GM12878 (cell line): ENCODE results near the gene MXRA8. TPM values are rescaled to one million over a fixed set of nuclear protein-coding genes. Genes with fewer than 3 reads are reported as not detected.

Experiments used
- ATAC-seq: fragments of 200-7000 bp; cut with Tn5 transposase; 3 replicates; pipeline ENCODE4 v1.9.1; 2020; ENCODE audit warnings: mild to moderate bottlenecking, moderate library complexity
- BruUV-seq: library from RNA; stranded (reverse); fragments of 400-500 nt; replicated peaks from 2 replicates; lab custom pipeline; 2021; lab: Mats Ljungman, UMichigan
- CTCF ChIA-PET: fragments of 300-600 bp; sonication (Branson Sonifier 250); formaldehyde crosslinking; extraction: SDS; loops from one replicate; lab custom pipeline; 2021; ENCODE audit warnings: inconsistent platforms; lab: Yijun Ruan, JAX
- POLR2A ChIA-PET: fragments of 350-600 bp; formaldehyde crosslinking; extraction: SDS; loops from one replicate; lab custom pipeline; 2021; ENCODE audit warnings: inconsistent platforms; lab: Charles Lee
- RAD21 ChIA-PET: fragments of 300-600 bp; sonication (Branson Sonifier 250); formaldehyde crosslinking; loops from one replicate; lab custom pipeline; 2023; ENCODE audit warnings: antibody characterized with exemption; ENCODE audit not compliant: unreplicated experiment; lab: Charles Lee
- SMC1A ChIA-PET: fragments of 300-600 bp; sonication (Branson Sonifier 250); formaldehyde crosslinking; loops from one replicate; lab custom pipeline; 2023; ENCODE audit not compliant: unreplicated experiment, uncharacterized antibody; lab: Charles Lee
- DNase-seq: peaks from one replicate; pipeline ENCODE4 v3.0.0-alpha.2; 2011; ENCODE audit warnings: low read depth, low spot score
- FAIRE-seq: peaks from 3 replicates; lab custom pipeline; 2011; peaks lifted over from hg19 to GRCh38; lab: Jason Lieb, UNC
- H2AFZ ChIP-seq: 2 replicates; pipeline ENCODE4 v1.6.0; 2011; ENCODE audit warnings: low read depth, low read length, control low read depth; ENCODE audit not compliant: control insufficient read depth
- H3K27ac ChIP-seq: 2 replicates; pipeline ENCODE4 v1.5.1; 2011; ENCODE audit warnings: control low read depth; ENCODE audit not compliant: control insufficient read depth, insufficient read depth
- H3K27me3 ChIP-seq, 2 experiments: replicated peaks in 1 of 2; 2 replicates each; pipeline versions ENCODE4 v1.6.0 to v1.6.1; 2011; ENCODE audit warnings: low read length in 1 of 2; ENCODE audit not compliant: control insufficient read depth in 2 of 2, insufficient read depth in 2 of 2
- H3K36me3 ChIP-seq, 2 experiments: 2 replicates each; pipeline ENCODE4 v1.5.1; 2011; ENCODE audit warnings: low read length in 1 of 2; ENCODE audit not compliant: control insufficient read depth in 2 of 2, insufficient read depth in 2 of 2
- H3K4me1 ChIP-seq: 2 replicates; pipeline ENCODE4 v1.6.1; 2011; ENCODE audit warnings: mild to moderate bottlenecking, low read length, moderate library complexity, mixed read lengths; ENCODE audit not compliant: control insufficient read depth, insufficient read depth
- H3K4me2 ChIP-seq: 2 replicates; pipeline ENCODE4 v1.6.0; 2011; ENCODE audit warnings: control low read depth; ENCODE audit not compliant: control insufficient read depth, insufficient read depth
- H3K4me3 ChIP-seq: fragments of 200-600 bp; sonication (generic); 2 replicates; pipeline ENCODE4 v1.5.1; 2016
- H3K79me2 ChIP-seq: 2 replicates; pipeline ENCODE4 v1.6.0; 2011; ENCODE audit warnings: low read length; ENCODE audit not compliant: control insufficient read depth, insufficient read depth
- H3K9ac ChIP-seq: 2 replicates; pipeline ENCODE4 v1.8.0; 2011; ENCODE audit warnings: low read length, control low read depth, mixed read lengths; ENCODE audit not compliant: control insufficient read depth, insufficient read depth
- H3K9me3 ChIP-seq: replicated peaks from 3 replicates; pipeline ENCODE4 v1.5.1; 2011; ENCODE audit warnings: mild to moderate bottlenecking, low read length; ENCODE audit not compliant: control insufficient read depth, insufficient read depth
- H4K20me1 ChIP-seq: 2 replicates; pipeline ENCODE4 v1.6.0; 2011; ENCODE audit not compliant: control insufficient read depth, insufficient read depth
- DPF2 ChIP-seq: fragments of 450-650 bp; IDR thresholded peaks from 2 replicates; pipeline ENCODE4 v1.6.1; 2017; ENCODE audit warnings: mild to moderate bottlenecking
- EGR1 ChIP-seq, 2 experiments: IDR thresholded peaks; 1 replicate in 1 of 2; 2 replicates in 1 of 2; pipeline ENCODE4 v1.6.1; 2011 to 2012; ENCODE audit warnings: low read depth in 2 of 2, low read length in 2 of 2, borderline replicate concordance in 1 of 2, mild to moderate bottlenecking in 1 of 2, moderate library complexity in 1 of 2
- HDAC6 ChIP-seq: fragments of 200-600 bp; sonication (generic); IDR thresholded peaks from one replicate; pipeline ENCODE4 v1.8.0; 2017; ENCODE audit warnings: antibody characterized with exemption; ENCODE audit not compliant: unreplicated experiment
- JUND ChIP-seq: IDR thresholded peaks from 2 replicates; pipeline ENCODE4 v1.6.1; 2012; ENCODE audit warnings: low read depth, mild to moderate bottlenecking, low read length, improper control_type of control experiment, moderate library complexity
- PAX5 ChIP-seq: IDR thresholded peaks from 2 replicates; pipeline ENCODE4 v1.6.1; 2011; ENCODE audit warnings: low read depth, low read length, borderline replicate concordance
- SMARCA5 ChIP-seq: fragments of 450-650 bp; IDR thresholded peaks from 2 replicates; pipeline ENCODE4 v1.6.1; 2017; ENCODE audit warnings: mild to moderate bottlenecking
- SRF ChIP-seq, 2 experiments: IDR thresholded peaks; 2 replicates each; pipeline ENCODE4 v1.6.1; 2011; ENCODE audit warnings: low read depth in 2 of 2, low read length in 2 of 2, mild to moderate bottlenecking in 1 of 2, moderate library complexity in 1 of 2
- TCF12 ChIP-seq: IDR thresholded peaks from 2 replicates; pipeline ENCODE4 v1.6.1; 2011; ENCODE audit warnings: low read depth, mild to moderate bottlenecking, low read length
- WGBS: methylation state at CpG from one replicate; pipeline ENCODE4 v1.1.6; 2016; ENCODE audit warnings: low lambda C conversion rate; ENCODE audit not compliant: insufficient replicate concordance, insufficient coverage; ENCODE audit errors: missing lambda C conversion rate; 5-methylcytosine and 5-hydroxymethylcytosine counted together
- in situ Hi-C: fragments of 300-500 bp; cut with MboI; formaldehyde crosslinking; loops from 9 replicates; pipeline ENCODE4 v1.14.3; 2018; ENCODE audit warnings: mixed read lengths
- intact Hi-C: fragments of 100-400 bp; cut with micrococcal nuclease; formaldehyde crosslinking; loops from one replicate; pipeline ENCODE4 v1.14.2; 2022; ENCODE audit not compliant: unreplicated experiment
- polyA plus RNA-seq, 11 experiments: library from polyadenylated mRNA; depleted of rRNA in 4 of 11; unstranded in 6 of 11; stranded (reverse) in 5 of 11; fragments of >200 nt; fragmentation: Nextera tagmentation in 4 of 11; fragmentation: Illumina TruSeq in 1 of 11; extraction: Ambion mirVana in 4 of 11; extraction: Trizol in 1 of 11; gene quantifications; 1 replicate in 1 of 11; 2 replicates in 10 of 11; pipeline versions ENCODE4 v1.2.1 to v1.2.3, GENCODE V29; 2011 to 2016; ENCODE audit warnings: inconsistent platforms in 2 of 11, missing spikeins in 2 of 11, low read depth in 1 of 11
- total RNA-seq, 4 experiments: library from RNA; depleted of rRNA in 3 of 4; stranded (reverse); fragments of >200 nt in 3 of 4; fragmentation: Illumina TruSeq in 1 of 4; extraction: Trizol in 1 of 4; gene quantifications; 2 replicates each; pipeline versions ENCODE4 v1.2.1 to v1.2.3, GENCODE V29; 2013 to 2021
- TF ChIP-seq, protein P1 (sequence below): IDR thresholded peaks from 2 replicates; pipeline ENCODE4 v1.6.1; 2011; ENCODE audit warnings: low read depth, low read length, improper control_type of control experiment, borderline replicate concordance
- TF ChIP-seq, protein P2 (sequence below), 3 experiments: IDR thresholded peaks in 2 of 3; conservative IDR thresholded peaks in 1 of 3; 2 replicates each; pipeline ENCODE4 v1.5.1; 2011; ENCODE audit warnings: low read depth in 3 of 3, low read length in 3 of 3, mild to moderate bottlenecking in 3 of 3, control low read depth in 2 of 3, moderate library complexity in 2 of 3, inconsistent platforms in 1 of 3, mixed read lengths in 1 of 3; ENCODE audit not compliant: control insufficient read depth in 2 of 3, insufficient read depth in 1 of 3; ENCODE audit errors: extremely low read depth in 1 of 3
- TF ChIP-seq, protein P3 (sequence below): fragments of 450-650 bp; IDR thresholded peaks from 2 replicates; pipeline ENCODE4 v1.6.1; 2016; ENCODE audit warnings: mild to moderate bottlenecking
- TF ChIP-seq, protein P4 (sequence below): fragments of 450-650 bp; conservative IDR thresholded peaks from 2 replicates; pipeline ENCODE4 v1.6.1; 2017; ENCODE audit warnings: mild to moderate bottlenecking, moderate library complexity

The MXRA8 gene
- total and polyA plus RNA-seq, 10 of the 15 experiments (the other 5 are each of a cell fraction or from before 2014, with no cell fraction given) = 0.11 to 0.54 (median 0.21) TPM; not detected in 6

DNA sequence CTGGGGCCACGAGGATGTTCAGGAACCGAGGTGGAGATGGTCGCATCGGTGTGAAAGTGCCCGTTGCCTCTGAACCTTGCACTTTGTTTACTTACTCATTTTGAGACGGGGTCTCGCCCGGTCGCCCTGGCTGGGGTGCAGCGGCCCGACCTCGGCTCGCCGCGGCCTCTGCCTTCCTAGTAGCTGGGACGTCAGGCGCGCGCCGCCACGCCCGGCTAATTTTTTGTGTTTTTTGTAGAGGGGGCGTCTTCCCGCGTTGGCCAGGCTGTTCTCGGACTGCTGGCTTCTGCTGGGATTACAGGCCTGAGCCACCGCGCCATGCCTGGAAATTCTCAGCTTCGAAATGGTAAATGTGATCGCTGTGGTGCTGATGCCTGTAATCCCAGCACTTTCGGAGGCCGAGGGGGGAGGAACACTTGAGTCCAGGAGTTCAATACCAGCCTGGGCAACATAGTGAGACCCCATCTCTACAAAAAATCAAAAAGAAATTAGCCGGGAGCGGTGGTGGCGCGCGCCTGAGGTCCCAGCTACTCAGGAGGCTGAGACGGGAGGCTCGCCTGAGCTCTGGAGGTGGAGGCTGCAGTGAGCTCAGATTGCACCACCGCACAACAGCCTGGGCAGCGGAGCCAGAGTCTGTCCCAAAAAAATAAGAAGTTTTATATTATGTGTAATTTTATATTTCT lies 49.4 kb upstream of the MXRA8 start:
- intact Hi-C loops = loop anchor here (2.0 kb wide), 1 partner anchor 33 kb away; no protein-coding TSS in a partner anchor
- H3K4me1 ChIP-seq = peaks cover 16% of the 10 kb centered on the region
- H3K9ac ChIP-seq = peak overlapping the region; percentile 97
- ChIA-PET POLR2A (interaction anchor here (0.7 to 2.7 kb wide), 5 partner anchors 9 to 32 kb away, joined by 3 to 15 read pairs (median 4); partner anchors contain the start of genes ANKRD65, AURKAIP1, CCNL2 and VWA1), RAD21 (interaction anchor here (1.2 to 1.6 kb wide), 3 partner anchors 30 to 34 kb away, joined by 3 to 8 read pairs (median 4); no protein-coding TSS in a partner anchor), SMC1A (interaction anchor here (0.8 to 1.1 kb wide), 5 partner anchors 9 to 33 kb away, joined by 3 to 5 read pairs (median 4); partner anchors contain the start of gene AURKAIP1), CTCF (interaction anchor here (0.6 to 2.3 kb wide), 8 partner anchors 9 to 98 kb away, joined by 3 to 7 read pairs (median 4); partner anchors contain the start of genes AURKAIP1 and CCNL2)
- peak; percentile 44 for ATAC-seq
- H3K36me3 ChIP-seq = peaks cover 2 to 8% of the 10 kb centered on the region in 2 experiments; a peak in 3 of 4 replicates
- H3K4me2 ChIP-seq = peak overlapping the region; percentile 70
- TF ChIP-seq SRF (IDR thresholded peaks at IDR 0.05; ENCODE audit: low read depth in 2 of 2, low read length in 2 of 2) (no peak), PAX5 (peak; percentile 69; the same call in 1 of the 2 replicates), DPF2 (peak; percentile 31; the same call in 1 of the 2 replicates), JUND (0 out of 2 replicates have a peak, but pooled peaks have one; percentile 1), EGR1 (IDR thresholded peaks at IDR 0.05; ENCODE audit: borderline replicate concordance in 1 of 2, low read depth in 2 of 2, low read length in 2 of 2) (0 out of 3 replicates have a peak, but pooled peaks of 1 of the 2 experiments have one; percentile 32), TCF12 (no peak), SMARCA5 (0 out of 2 replicates have a peak, but pooled peaks have one; percentile 7), HDAC6 (no peak)
- TF ChIP-seq, protein P1, sequence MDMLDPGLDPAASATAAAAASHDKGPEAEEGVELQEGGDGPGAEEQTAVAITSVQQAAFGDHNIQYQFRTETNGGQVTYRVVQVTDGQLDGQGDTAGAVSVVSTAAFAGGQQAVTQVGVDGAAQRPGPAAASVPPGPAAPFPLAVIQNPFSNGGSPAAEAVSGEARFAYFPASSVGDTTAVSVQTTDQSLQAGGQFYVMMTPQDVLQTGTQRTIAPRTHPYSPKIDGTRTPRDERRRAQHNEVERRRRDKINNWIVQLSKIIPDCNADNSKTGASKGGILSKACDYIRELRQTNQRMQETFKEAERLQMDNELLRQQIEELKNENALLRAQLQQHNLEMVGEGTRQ = no peak
- TF ChIP-seq, protein P2, sequence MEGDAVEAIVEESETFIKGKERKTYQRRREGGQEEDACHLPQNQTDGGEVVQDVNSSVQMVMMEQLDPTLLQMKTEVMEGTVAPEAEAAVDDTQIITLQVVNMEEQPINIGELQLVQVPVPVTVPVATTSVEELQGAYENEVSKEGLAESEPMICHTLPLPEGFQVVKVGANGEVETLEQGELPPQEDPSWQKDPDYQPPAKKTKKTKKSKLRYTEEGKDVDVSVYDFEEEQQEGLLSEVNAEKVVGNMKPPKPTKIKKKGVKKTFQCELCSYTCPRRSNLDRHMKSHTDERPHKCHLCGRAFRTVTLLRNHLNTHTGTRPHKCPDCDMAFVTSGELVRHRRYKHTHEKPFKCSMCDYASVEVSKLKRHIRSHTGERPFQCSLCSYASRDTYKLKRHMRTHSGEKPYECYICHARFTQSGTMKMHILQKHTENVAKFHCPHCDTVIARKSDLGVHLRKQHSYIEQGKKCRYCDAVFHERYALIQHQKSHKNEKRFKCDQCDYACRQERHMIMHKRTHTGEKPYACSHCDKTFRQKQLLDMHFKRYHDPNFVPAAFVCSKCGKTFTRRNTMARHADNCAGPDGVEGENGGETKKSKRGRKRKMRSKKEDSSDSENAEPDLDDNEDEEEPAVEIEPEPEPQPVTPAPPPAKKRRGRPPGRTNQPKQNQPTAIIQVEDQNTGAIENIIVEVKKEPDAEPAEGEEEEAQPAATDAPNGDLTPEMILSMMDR (IDR thresholded peaks at IDR 0.05 in 2 of 3, conservative IDR thresholded peaks at IDR 0.05 in 1 of 3; ENCODE audit: control insufficient read depth in 2 of 3, extremely low read depth in 1 of 3, insufficient read depth in 1 of 3, low read depth in 3 of 3, low read length in 3 of 3) = 0 out of 6 replicates have a peak, but pooled peaks of 1 of the 3 experiments have one; percentile 16
- TF ChIP-seq, protein P3, sequence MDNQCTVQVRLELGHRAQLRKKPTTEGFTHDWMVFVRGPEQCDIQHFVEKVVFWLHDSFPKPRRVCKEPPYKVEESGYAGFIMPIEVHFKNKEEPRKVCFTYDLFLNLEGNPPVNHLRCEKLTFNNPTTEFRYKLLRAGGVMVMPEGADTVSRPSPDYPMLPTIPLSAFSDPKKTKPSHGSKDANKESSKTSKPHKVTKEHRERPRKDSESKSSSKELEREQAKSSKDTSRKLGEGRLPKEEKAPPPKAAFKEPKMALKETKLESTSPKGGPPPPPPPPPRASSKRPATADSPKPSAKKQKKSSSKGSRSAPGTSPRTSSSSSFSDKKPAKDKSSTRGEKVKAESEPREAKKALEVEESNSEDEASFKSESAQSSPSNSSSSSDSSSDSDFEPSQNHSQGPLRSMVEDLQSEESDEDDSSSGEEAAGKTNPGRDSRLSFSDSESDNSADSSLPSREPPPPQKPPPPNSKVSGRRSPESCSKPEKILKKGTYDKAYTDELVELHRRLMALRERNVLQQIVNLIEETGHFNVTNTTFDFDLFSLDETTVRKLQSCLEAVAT = peak; percentile 84
- TF ChIP-seq, protein P4, sequence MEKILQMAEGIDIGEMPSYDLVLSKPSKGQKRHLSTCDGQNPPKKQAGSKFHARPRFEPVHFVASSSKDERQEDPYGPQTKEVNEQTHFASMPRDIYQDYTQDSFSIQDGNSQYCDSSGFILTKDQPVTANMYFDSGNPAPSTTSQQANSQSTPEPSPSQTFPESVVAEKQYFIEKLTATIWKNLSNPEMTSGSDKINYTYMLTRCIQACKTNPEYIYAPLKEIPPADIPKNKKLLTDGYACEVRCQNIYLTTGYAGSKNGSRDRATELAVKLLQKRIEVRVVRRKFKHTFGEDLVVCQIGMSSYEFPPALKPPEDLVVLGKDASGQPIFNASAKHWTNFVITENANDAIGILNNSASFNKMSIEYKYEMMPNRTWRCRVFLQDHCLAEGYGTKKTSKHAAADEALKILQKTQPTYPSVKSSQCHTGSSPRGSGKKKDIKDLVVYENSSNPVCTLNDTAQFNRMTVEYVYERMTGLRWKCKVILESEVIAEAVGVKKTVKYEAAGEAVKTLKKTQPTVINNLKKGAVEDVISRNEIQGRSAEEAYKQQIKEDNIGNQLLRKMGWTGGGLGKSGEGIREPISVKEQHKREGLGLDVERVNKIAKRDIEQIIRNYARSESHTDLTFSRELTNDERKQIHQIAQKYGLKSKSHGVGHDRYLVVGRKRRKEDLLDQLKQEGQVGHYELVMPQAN = 0 out of 2 replicates have a peak, but pooled peaks have one; percentile 36
- H2AFZ ChIP-seq = peak overlapping the region; percentile 75; the same call in 1 of the 2 replicates
- in situ Hi-C loops = no loop called here
- WGBS = 19% methylated on average over 34 of the region's 41 CpGs
- peak overlapping the region; percentile 98 for H3K4me3 ChIP-seq
- no peaks in the 10 kb centered on the region for H4K20me1 ChIP-seq
- FAIRE-seq = no peak
- H3K27ac ChIP-seq = peak overlapping the region; percentile 93
- H3K79me2 ChIP-seq = peaks cover 46% of the 10 kb centered on the region
- no peaks in the 10 kb centered on the region for H3K27me3 ChIP-seq
- no peak for DNase-seq
- no TSS peak for BruUV-seq
- H3K9me3 ChIP-seq = peaks cover 10% of the 10 kb centered on the region
